GM12878 (cell line): ENCODE results near the gene CHRDL2.

Source experiments
- ATF7 ChIP-seq: fragments of 450-650 bp; IDR thresholded peaks from 2 replicates; pipeline ENCODE4 v1.6.1; 2016; ENCODE audit warnings: low read depth, mild to moderate bottlenecking
- CTCF ChIP-seq, 3 experiments: IDR thresholded peaks in 2 of 3; conservative IDR thresholded peaks in 1 of 3; 2 replicates each; pipeline ENCODE4 v1.5.1; 2011; ENCODE audit warnings: low read depth in 3 of 3, low read length in 3 of 3, mild to moderate bottlenecking in 3 of 3, control low read depth in 2 of 3, moderate library complexity in 2 of 3, inconsistent platforms in 1 of 3, mixed read lengths in 1 of 3; ENCODE audit not compliant: control insufficient read depth in 2 of 3, insufficient read depth in 1 of 3; ENCODE audit errors: extremely low read depth in 1 of 3
- CUX1 ChIP-seq: IDR thresholded peaks from 2 replicates; pipeline ENCODE4 v1.6.1; 2012; ENCODE audit warnings: improper control_type of control experiment, low read depth, low read length; ENCODE audit not compliant: insufficient replicate concordance
- E4F1 ChIP-seq: fragments of 450-650 bp; IDR thresholded peaks from 2 replicates; pipeline ENCODE4 v1.6.1; 2018; ENCODE audit warnings: borderline replicate concordance, mild to moderate bottlenecking; ENCODE audit not compliant: partially characterized antibody
- MTA3 ChIP-seq: IDR thresholded peaks from 2 replicates; pipeline ENCODE4 v1.6.1; 2012; ENCODE audit warnings: low read length, inconsistent platforms, borderline replicate concordance
- POLR2A ChIP-seq: IDR thresholded peaks from 2 replicates; pipeline ENCODE4 v1.6.1; 2011; ENCODE audit warnings: low read depth, mild to moderate bottlenecking, low read length
- POU2F2 ChIP-seq: IDR thresholded peaks from 3 replicates; pipeline ENCODE4 v1.6.1; 2011; ENCODE audit warnings: low read depth, mild to moderate bottlenecking, low read length, borderline replicate concordance
- RAD21 ChIP-seq: IDR thresholded peaks from 2 replicates; pipeline ENCODE4 v1.6.1; 2011; ENCODE audit warnings: mild to moderate bottlenecking, low read depth, low read length, moderate library complexity; ENCODE audit not compliant: insufficient read depth
- REST ChIP-seq: IDR thresholded peaks from 2 replicates; pipeline ENCODE4 v1.6.1; 2012; ENCODE audit warnings: mild to moderate bottlenecking, low read depth, low read length
- YY1 ChIP-seq: IDR thresholded peaks from 2 replicates; pipeline ENCODE4 v1.6.1; 2011; ENCODE audit warnings: low read depth, mild to moderate bottlenecking, low read length
- ZZZ3 ChIP-seq: IDR thresholded peaks from 2 replicates; pipeline ENCODE4 v1.6.1; 2011; ENCODE audit warnings: low read depth; ENCODE audit not compliant: control insufficient read depth, insufficient read length

GRCh38 chr11:74754507-74755252 lies 23.5 kb upstream of the CHRDL2 start:
- no peak for TF ChIP-seq YY1
- no peak for TF ChIP-seq RAD21
- TF ChIP-seq CUX1: no peak
- TF ChIP-seq REST: no peak
- no peak for TF ChIP-seq ATF7
- no peak for TF ChIP-seq MTA3
- TF ChIP-seq POLR2A: no peak
- TF ChIP-seq ZZZ3: no peak
- TF ChIP-seq CTCF (IDR thresholded peaks at IDR 0.05 in 2 of 3, conservative IDR thresholded peaks at IDR 0.05 in 1 of 3; ENCODE audit: control insufficient read depth in 2 of 3, extremely low read depth in 1 of 3, insufficient read depth in 1 of 3, low read depth in 3 of 3, low read length in 3 of 3): no peak
- TF ChIP-seq E4F1: no peak
- TF ChIP-seq POU2F2: no peak
